Measurements from ENCODE around the gene ATP6V1C2. TPM values are rescaled to one million over a fixed set of nuclear protein-coding genes. Genes with fewer than 3 reads are reported as not detected.
"Not testable (repeated sequence)": the region's sequence is repeated elsewhere in the genome, so short reads cannot be mapped to it uniquely, and the experiment has no call there.

The ATP6V1C2 gene
- total RNA-seq, 1 donor from 2014 or later, result 0.23 TPM

DNA sequence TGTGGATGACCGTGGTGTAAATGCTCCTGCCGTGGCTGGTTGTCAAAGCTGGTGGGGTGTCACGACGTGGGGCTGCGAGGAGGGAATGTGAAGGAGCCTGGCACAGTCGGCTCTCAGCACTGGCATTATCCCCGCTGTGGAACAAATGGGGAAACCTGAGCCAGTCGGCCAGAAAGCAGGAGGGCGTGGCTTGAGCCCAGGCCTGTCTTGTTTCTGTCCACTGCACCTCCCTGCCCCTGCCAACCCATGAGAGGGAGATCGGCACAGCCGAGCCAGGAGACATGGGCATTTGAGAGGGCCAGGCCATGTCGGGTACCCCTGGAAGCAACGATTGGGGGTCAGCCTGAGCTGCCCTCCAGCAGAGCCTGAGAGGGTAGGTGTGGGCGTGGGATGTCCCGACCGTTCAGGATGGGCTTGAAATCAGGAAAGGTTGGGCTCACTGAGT lies 46.7 kb downstream of the ATP6V1C2 start:
- DNase-seq (ENCODE audit: low spot score), result no peak

DNA sequence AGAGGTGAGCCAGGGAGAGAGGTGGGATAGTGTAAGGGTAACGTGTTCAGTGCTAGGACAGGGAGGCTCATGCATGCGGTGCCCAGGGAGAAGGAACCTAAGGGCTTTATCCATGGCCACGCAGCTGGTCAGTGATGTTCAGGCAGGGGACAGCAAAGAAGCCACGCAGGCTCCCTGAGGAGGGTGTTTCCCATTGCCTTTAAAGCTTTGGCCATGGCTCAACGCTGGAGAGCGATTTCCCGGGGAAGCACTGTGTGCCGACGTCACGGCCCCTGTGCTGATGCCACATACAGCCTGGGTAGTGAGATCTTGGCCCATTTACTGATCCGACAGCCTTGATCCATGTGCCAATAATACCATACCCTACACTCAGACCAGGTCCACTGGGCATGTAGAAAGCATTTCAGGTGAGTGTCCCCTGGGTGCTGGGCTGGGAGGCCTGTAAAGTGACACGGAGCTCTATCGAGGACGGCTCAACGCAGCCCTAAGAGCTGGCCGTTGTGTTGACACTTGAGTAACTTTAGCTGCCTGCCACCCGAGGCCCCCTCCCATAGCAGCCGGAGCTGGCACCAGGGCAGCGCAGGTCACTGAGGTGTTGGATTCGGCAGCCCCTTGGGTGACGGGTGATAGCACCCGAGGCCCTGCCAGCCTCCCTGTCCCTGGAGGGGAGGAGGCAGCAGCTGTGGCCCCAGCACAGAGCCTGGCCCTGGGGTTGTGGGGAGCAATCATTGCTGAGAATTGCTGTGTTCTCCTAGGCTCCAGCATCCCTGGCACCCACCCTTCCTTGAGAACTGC lies 49.7 kb downstream of the ATP6V1C2 start:
- DNase-seq (ENCODE audit: low spot score), result no peak

DNA sequence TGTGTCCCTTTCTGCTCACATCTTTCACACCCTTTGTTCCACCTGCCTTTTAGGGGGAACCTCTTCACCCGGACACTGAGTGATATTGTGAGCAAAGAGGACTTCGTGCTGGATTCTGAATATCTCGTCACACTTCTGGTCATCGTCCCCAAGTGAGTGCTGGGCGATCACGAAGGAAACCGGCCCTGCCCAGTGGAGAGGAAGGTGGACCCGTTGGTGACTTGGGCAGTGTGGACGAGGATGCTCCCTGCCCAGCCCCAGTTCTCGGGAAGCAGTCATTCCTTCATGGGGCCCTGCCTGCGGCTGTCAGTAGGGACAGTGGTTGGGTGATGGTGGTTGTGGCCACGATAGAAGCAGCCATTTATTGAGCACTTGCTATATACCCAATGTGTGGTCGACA lies 50.4 kb downstream of the ATP6V1C2 start:
- no peak for DNase-seq (ENCODE audit: low spot score)

DNA sequence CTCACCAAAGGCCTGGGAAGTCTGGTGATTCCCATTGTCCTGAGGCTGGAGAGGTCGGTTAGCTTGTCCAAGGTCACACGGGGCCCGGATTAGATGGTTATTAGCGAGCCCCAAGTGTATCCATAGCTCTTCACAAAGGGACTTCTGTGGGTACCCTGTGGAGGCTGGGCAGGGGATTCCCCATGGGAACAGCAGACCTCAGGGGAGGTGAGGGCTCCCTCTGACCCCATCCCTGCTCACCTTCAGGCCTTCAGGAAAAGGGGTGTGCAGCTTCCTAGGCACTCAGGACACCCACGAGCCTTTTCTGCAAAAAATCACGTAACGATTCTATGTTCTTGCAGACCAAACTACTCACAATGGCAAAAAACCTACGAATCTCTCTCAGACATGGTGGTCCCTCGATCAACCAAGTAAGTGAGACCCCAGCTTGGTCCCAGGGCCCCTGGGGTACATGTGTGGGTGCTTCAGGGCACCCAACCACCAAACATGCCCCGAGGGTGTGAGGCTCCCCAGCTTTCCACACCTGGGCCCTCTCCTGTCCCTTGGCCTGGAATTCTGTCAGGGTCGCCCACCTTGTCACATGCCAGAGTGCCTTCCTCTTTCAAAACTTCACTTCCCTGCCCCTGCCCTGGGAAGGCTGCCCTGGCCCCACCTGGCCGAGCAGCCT lies 50.9 kb downstream of the ATP6V1C2 start:
- DNase-seq (ENCODE audit: low spot score), result no peak

DNA sequence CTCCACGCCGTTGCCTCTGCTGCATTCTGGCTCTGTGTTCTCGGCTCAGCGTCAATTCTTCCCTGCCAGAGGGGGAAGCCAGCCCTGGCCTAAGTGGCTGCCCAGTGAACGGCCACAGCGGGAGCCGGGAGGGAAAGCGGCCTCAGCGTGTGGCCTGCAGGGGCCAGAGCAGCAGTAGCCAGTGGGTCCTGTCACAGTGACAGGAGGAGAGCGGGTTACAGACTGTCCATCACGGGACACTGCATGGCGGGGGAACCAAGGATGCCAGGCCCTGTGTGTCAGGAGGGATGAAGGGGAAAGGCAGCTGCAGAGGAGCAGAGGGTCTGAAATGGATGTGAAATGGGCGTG lies 51.4 kb downstream of the ATP6V1C2 start:
- no peak for DNase-seq (ENCODE audit: low spot score)

DNA sequence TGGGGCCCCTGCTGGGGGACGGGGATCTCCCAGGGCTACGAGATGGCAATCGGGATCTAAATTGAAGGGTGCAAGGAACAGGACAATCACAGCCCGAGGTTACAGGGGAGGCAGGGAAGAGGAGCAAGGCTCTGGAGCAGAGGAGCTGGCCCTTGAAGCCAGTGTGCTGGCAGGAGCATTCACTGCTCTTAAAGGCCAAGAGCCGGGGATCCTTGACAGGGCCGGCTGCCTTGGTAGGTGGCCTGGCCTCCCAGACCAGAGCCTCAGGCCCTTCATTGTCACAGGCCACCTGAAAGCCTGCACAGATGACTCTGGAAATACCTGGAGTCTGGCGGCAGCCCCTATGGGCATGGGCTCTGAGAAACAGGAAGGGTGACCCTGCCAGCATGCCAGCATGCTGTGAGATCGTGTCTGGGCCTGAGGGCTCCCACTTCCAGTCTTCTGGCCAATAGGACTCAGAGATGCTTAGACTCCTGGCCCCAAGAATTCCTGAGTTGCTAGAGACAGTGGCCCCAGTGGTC lies 52.5 kb downstream of the ATP6V1C2 start:
- DNase-seq (ENCODE audit: low spot score), result no peak

DNA sequence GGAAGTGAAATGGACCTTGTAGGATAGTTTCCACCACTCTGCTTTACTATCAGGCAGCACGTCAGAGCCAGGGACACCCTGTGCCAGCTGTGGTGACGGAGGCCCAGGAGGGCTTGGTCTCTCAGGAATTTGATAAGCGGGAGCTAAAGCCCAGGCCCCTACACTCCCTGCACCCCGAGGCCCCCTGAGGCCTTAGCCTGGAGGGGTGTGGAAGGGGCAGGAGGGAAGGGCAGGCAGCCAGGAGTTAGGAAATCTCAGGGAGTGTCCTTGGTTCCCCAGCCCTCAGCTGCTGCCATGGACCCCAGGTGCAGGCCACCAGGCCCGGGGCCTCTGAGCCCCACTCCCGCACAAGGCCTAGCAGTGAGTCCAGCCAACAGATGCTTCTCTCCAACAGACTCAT lies 53.0 kb downstream of the ATP6V1C2 start:
- no peak for DNase-seq (ENCODE audit: low spot score)

DNA sequence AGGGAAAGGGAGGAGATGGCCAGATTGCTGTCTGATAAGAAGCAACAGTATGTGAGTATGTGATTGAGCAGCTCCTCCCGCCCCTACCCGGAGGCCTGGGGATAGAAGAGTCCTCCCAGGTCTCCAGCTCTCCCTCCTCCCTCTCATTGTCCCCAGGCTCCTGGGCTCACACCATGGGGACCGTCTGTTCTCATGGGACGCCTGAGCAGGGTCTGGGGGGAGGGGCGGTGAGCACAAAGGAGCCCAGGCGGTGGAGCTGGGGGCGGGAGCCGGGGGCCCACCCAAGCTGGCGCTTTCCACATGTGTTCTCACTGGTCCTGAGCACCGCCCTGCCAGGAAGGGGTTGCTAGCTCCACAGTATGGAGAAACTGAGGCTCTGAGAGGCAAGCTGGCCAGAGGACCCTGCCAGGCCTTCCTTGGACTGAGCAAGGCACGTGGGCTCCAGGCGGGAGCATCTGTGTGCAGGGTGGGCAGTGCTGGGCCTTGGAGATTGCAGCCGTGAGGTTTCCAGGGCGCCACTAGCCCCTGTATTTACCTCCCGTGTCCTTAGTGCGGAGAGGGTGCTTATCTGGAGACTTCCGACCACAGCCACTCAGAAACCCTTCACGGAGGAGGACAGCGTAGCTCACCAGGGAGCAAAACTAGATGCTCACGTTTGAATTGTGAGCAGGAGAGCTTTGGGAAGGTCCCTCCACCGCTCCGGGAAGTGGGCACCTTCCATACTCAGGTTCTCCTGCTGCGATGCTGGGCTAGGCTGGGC lies 53.8 kb downstream of the ATP6V1C2 start:
- DNase-seq (ENCODE audit: low spot score), result no peak

DNA sequence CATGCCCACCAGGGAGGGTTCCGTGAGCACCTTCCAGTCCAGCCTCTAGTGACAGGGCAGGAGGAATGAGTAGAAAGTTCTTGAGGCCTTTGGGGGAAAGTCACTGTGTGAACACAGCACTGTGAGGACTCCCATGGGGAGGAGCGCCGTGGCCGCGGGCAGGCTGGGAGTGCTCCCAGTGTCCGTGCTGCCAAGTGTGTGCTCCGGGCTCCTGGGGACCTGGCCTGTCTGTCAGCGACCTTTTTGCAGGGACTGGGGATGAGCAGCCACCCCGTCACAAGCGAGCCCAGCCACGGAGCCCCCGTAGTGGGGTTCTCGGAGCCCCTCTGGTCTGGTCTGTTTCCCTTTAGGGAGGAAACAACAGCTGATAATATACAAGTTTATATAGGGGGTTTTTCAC lies 54.4 kb downstream of the ATP6V1C2 start:
- DNase-seq (ENCODE audit: low spot score), result no peak

DNA sequence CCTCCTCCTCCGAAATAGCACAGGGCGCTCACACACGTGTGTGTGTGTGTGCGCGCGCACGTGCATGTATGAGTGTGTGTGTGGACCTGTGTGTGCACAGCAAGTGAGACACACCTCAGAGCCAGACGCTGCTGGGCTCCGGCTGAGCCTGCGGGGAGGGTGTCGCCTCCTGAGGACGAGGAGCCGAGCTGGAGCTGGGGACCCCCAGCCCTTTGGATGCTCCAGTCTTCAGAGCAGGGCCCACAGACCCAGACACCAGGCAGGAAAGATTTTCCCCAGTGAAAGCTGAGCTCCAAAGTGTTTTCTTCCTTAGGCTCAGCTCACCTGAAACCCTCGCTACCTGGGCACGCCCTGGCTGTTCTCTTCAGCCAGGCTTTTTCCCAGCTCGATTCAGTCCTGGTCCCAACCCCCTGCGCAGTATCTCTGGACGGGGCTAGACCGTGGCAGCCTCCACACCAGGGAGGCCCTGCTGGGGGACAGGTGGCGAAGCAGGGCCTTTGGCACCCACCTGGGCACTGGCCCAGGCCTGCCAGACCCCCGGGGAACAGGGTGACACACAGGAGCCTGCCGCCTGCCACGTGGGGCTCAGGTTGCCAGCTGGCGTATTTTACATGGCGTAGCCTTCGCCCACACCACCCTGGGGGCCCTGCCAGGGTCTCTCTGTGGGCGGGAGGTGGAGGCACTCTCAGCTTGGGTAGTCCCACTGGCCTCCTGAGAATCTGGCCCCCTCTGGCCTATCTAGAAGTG lies 55.0 kb downstream of the ATP6V1C2 start:
- DNase-seq (ENCODE audit: low spot score), result no peak

DNA sequence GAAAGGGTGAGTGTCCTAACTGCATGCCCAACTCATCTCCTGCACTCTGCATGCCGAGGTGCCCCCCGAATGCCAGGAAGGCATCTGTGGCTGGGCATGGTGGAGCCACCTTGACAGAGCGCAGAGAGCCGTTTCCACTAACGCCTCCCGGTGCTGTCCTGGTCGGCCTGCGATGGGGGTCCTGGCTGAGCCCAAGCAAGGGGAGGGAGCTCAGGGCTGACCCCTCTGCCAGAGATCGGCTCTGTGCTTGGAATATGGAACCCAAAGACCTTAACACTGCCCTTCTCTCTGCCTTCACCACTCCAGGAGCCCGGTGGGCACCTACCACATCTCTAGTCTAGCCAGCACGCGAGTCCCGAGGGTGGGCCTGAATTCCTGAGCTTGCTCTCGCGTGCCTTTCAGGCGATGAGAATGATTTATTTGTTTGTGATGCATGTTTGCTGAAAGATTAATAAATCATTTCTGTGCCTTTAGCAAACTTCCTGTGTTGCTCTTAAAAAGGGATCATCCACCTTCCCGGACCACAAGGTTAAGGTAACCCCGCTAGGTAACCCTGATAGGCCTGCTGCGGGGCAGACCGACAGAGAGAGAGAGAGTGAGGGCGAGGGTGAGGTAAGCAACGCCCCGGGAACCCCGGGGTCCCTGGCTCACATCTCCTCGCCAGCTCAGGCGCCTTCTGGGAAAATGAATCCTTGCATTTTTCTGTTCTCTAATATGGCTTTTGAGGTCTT lies 55.8 kb downstream of the ATP6V1C2 start:
- DNase-seq (ENCODE audit: low spot score), result no peak

DNA sequence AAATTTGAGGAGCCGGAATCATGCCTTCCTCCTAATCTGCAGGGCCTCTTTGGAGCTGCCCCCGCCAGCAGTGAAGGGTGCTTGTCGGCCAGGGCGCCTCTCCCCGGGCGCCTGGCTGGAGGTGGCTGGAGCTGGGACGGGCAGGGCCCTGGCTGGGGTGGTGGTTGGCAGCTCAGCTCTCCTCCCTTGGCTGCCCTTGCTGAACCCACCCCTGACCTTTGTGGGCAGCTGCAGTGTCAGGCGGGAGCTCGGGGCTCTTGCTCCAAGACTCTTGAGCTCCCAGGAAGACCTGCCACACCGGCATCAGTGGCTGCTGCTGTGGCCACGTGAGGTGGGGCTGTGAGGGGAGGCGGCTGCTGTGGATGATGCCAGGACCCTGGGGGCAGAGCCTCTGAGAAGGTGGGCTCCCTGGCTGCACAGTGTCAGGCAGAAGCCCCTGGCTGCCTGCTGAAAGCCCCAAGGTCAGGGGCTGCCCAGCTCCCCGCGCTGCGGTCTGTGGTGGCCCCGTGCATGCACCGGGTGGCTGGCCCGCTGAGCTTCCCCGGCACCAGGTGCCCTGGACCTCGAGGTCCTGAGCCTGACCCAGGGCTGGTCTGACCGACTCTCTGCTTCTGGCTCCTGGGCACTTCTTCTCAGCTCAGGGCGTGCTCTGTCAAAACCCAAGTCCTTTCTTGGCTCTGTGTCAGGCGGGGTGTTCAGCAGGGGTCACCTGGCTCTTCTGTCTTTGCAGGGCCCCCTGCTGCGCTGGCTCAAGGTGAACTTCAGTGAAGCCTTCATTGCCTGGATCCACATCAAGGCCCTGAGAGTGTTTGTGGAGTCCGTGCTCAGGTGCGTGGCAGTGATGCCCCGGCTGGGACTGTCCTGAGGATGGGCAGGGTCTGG lies 56.7 kb downstream of the ATP6V1C2 start:
- no peak for DNase-seq (ENCODE audit: low spot score)

DNA sequence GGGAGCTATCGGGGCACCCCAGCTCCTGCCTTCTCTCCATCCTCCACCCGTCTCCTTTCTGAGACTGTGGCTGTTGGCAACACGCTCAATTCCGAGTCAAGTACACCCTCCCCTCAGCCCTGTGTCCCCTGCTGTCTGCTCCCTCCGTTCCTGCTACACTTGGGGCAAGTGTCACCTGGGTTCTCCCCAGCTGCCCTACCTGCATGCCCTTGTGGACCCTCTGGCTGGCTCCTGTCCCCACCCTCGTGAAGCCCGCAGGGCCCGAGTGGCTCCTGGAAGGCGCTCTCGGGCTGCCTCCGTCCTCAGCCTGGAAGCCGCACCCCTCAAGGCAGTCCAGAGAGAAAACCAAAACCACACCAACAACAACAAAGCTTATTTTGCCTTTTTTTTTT lies 57.3 kb downstream of the ATP6V1C2 start:
- no peak for DNase-seq (ENCODE audit: low spot score)

DNA sequence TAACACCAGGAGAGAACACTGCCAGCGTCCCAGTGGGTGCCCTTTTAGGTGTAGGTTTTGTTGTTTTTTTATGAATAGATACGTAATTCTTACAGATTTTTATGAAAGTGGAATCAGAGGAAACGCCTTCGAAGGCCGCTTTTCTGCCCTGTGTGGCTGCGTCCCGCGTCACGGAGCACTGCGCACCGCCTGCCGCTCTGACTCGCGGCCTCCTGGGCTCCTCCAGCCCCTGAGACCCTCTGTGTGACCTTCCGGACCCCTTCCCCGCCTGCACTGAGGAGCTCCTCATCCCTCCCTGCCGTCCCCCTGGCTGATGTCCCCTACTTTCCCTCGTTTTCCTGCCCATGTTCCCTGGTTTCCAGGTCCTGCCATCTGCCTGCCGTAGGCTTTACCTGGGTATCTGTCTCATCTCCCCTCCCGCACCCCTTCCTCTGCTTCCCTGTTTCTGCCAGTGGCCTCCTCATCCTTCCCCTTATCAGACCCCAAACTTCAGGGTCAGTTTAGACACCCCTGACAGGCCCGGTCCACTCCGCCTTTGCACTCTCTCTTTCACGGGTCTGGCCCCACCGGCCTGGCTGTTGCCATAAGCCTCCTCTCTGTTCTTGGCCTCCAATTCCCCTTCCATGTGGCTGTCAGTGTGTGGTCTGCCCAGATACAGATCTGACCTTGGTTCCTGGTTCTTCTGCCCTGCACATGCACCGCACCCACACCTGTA lies 58.5 kb downstream of the ATP6V1C2 start:
- DNase-seq (ENCODE audit: low spot score), result no peak

DNA sequence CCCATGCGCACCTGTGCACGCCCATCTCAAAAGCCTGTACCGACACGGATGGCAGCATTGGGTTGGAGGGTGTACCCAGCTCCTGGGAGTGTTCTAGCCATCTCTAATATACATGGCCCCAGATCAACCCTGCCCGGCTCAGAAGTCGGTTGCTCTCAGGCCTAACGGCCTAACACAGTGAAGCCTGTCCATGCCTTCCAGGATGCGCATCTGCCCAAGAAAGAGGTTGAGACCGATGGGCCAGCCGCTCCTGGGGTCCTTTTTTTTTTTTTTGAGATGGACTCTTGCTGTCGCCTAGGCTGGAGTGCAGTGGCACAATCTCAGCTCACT lies 59.0 kb downstream of the ATP6V1C2 start:
- no peak for DNase-seq (ENCODE audit: low spot score)

DNA sequence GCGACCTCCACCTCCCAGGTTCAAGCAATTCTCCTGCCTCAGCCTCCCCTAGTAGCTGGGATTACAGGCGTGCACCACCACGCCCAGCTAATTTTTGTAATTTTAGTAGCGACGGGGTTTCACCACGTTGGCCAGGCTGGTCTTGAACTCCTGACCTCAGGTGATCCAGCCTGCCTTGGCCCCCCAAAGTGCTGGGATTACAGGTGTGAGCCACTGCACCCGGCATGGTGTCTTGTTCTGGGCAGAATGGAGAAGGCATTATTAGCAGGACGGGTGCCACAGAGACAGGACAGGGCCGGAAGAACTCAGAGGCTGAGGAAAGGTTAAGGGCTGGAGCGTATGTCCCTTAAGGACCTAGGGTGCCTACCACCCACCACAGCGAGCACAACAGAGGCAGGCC lies 59.4 kb downstream of the ATP6V1C2 start:
- DNase-seq (ENCODE audit: low spot score), result not testable (repeated sequence)

DNA sequence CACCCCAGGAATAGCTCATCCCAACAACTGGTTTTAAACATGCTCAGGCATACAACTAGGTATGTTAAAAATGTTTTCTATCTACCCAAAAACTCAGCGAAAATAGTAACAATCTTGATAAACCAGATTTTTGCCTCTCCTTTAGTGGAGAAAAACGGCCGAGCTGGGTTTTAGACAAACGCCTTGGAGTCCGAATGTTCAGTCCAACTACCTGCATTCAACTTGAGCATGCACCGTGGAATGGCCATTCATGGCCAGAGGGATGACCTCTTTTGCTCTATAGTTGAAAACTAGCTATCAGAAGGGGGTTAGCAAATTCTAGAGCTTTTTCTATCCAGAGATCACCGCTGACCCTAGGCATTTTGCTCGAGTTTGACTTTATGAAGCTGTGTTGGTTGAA lies 60.3 kb downstream of the ATP6V1C2 start:
- DNase-seq (ENCODE audit: low spot score), result no peak

DNA sequence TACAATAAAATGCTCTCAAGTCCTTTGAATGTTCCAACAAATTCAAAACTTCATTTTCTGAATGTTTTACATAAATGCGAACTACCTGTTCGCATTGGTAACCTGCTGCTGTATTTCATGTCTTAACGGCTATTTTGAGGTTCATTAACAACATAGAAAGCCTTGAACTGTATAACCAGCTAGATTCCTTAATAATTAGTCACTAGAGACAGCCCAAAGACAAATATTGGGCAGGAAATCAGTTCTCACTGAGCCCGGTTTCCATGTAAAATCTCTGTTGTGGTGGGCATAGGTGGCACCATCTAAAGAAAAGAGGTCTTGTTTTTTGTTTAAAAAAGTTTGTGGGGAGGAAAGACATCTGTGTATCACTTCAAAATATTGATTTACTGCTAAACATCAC lies 62.0 kb downstream of the ATP6V1C2 start:
- DNase-seq (ENCODE audit: low spot score), result no peak

DNA sequence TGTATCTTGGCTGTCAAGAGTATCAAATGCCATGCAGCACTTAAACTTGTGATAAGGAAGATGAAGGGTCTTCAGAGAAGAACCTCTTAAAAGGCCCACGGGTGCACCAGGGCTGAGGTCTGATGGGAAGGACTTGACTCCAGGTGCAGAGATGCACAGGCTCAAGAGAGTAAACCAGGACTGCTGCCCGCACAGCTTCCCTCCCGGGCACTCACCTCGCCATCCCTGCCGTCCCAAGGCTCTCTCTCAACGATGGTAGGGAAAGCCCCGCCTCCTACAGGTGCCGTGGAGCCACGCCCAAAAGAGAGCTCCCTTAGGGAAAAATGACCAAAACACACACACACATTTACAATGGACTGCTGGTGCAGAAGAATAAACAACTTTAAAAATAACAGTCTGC lies 63.3 kb downstream of the ATP6V1C2 start:
- DNase-seq (ENCODE audit: low spot score), result no peak

DNA sequence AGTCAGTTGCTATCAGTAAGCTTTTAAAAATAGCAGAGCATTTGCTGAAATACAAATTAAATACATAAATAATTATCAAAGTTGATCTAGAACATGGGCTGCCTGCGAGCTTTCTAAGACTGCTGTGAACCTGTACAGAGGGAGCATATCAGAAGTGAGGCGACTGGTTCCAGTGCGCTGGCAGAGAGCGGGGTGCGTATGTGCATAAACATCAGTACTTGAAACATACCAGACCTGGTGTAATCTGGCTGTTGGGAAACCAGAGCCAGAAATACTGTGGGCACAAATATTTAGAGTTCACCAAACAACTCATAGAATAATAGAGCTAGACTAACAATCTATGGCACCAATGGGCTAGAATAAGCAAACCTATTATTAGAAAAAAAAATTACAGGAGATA lies 63.8 kb downstream of the ATP6V1C2 start:
- no peak for DNase-seq (ENCODE audit: low spot score)
